Breast epithelium (tissue), 3 donors: ENCODE measurements around the gene SACM1L.

Experiments used
- POLR2A ChIP-seq: fragments of 450-650 bp; IDR thresholded peaks from one replicate; pipeline ENCODE4 v1.6.1; 2016; ENCODE audit warnings: antibody characterized with exemption, mild to moderate bottlenecking, moderate library complexity
- POLR2AphosphoS5 ChIP-seq, 3 donors: sonication (generic); formaldehyde crosslinking; IDR thresholded peaks; one replicate each; pipeline ENCODE4 v1.6.1; 2017; ENCODE audit warnings: antibody characterized with exemption in 3 of 3
- TF ChIP-seq, protein P1 (sequence below), 3 donors: fragments of 450-650 bp; IDR thresholded peaks; one replicate each; pipeline ENCODE4 v1.5.1; 2016 to 2017; ENCODE audit warnings: antibody characterized with exemption in 3 of 3, mild to moderate bottlenecking in 3 of 3, moderate library complexity in 3 of 3

DNA sequence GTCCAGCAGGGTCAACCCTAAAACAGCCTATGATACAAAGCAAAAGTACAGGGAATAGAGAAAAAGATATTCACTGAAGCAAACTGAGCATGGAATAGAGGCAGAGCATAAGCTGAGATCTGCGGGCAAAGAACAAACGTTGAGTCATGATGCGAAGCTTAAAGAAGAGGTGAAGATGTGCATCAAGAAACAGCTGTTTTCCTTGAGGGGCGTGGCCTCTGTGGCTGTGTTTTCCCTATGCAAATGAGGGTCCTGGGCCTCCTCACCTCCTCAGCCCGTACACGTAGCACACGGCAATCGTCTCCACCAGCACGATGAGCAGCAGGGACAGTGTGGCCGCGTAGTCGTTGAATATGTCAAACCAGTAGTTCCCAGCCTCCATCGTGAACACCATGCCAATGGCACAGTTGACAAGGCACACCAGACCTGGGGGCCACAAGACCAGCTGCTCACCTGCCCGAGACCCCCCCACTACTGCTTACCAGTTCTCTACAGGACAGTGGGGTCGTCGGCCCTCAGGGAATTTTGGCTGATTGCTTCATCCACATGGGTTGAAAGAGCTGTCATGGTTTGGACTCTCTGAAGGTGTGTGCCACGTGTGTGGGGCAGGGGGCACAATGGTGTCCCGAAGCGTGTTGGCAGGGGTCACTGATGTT lies 73.6 kb downstream of the SACM1L start:
- TF ChIP-seq POLR2A (no peak), POLR2AphosphoS5 (IDR thresholded peaks at IDR 0.05) (no peak)
- TF ChIP-seq, protein P1, sequence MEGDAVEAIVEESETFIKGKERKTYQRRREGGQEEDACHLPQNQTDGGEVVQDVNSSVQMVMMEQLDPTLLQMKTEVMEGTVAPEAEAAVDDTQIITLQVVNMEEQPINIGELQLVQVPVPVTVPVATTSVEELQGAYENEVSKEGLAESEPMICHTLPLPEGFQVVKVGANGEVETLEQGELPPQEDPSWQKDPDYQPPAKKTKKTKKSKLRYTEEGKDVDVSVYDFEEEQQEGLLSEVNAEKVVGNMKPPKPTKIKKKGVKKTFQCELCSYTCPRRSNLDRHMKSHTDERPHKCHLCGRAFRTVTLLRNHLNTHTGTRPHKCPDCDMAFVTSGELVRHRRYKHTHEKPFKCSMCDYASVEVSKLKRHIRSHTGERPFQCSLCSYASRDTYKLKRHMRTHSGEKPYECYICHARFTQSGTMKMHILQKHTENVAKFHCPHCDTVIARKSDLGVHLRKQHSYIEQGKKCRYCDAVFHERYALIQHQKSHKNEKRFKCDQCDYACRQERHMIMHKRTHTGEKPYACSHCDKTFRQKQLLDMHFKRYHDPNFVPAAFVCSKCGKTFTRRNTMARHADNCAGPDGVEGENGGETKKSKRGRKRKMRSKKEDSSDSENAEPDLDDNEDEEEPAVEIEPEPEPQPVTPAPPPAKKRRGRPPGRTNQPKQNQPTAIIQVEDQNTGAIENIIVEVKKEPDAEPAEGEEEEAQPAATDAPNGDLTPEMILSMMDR (IDR thresholded peaks at IDR 0.05), result no peak
